ENCODE results near the gene CLK4.

CLK4 gene

DNA sequence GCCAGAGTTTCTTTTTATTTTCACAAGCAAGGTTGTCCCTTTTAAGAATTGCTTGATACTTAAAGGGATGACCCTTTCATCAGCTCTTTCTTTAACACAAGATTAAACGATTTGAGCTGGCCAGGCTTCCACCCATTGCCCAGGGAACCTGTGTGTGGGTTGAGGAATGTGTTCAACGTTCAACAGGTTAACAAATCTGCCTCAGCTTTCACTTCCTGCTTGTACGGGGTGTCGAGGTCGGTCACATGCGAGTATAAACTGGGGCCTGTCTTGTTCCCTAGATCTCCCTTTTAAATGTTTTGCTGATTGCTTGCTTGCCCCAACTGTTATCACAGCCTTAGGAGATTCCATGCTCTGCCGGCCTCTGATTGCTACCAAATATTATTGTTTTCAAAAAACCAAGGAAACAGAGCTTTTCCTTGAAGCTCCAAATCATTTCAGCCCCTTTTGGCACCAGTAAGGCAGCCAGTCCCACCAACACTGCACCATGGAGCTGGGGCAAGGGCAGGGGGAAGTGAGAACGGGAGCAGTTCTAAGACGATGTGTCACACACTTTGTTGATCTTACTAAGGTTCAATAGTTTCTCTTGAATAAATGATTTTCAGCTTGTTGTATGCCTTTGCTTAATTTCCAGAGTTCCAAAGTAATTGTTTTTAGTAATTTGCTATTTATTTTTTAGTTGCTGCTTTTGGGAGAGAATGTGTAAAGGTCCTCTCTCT, 10.7 kb upstream of the CLK4 start:
- no peak for DNase-seq (ENCODE audit: low spot score)

DNA sequence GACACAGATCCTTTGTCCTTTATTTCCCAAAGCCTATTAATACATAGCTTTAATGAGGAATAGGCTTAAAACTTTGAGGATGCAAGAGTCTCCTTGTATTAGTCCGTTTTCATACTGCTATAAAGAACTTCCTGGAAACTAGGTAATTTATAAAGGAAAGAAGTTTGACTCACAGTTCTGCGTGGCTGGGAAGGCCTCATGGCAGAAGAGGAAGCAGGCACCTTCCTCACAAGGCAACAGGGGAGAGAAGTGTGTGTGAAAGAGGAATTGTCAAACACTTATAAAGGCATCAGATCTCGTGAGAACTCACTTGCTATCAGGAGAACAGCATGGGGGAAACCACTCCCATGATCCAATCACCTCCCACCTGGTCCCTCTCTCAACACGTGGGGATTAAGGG, 5.4 kb upstream of the CLK4 start:
- DNase-seq (ENCODE audit: low spot score): no peak

GRCh38 chr5:178630951-178631350, 4.1 kb upstream of the CLK4 start:
- DNase-seq (ENCODE audit: low spot score): no peak

- no peak for DNase-seq (ENCODE audit: low spot score)
Measured at GRCh38 chr5:178630475-178630930, 3.7 kb upstream of the CLK4 start.

- no peak for DNase-seq (ENCODE audit: low spot score)
Measured at GRCh38 chr5:178627259-178627598, 379 bp upstream of the CLK4 start.

DNA sequence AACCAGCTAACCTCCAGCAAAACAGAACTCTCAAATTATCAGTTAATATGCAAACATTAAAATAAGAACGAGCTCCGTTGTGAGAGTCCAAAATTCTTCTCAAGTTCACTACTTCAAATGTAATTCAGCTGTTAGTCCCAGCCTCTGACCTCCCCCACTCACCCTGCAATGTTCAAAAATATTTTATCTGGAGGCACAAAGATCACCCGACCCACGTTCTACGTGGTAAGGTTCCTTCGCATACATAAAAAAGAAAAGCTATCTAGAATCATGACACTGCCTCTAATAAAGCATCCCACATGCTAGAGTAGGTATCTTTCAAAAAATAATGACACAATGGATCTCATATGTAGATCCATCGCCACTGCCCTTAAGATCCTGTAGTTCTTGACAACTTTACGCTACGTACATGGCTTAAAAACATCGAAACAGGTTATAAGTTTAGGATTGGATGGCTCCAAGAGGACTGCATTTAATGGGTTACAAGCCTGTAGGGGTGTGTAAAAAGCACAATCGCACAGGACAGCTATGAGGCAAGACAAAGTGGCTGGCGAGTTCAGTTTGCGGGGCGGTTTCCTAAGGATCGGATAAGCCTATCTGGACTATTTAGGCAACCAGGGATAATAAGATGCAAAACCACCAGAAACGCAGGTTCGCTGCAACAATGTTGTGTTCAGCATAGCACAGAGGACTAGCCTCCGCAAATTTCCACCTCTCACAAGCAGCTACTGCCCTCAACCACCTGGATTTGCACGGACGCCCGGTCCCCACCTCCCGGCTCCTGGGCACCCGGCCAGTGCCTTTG, 969 bp downstream of the CLK4 start:
- peak; percentile 38 for DNase-seq (ENCODE audit: low spot score)

- no peak for DNase-seq (ENCODE audit: low spot score)
Measured at GRCh38 chr5:178624631-178625546, 2.0 kb downstream of the CLK4 start.

DNA sequence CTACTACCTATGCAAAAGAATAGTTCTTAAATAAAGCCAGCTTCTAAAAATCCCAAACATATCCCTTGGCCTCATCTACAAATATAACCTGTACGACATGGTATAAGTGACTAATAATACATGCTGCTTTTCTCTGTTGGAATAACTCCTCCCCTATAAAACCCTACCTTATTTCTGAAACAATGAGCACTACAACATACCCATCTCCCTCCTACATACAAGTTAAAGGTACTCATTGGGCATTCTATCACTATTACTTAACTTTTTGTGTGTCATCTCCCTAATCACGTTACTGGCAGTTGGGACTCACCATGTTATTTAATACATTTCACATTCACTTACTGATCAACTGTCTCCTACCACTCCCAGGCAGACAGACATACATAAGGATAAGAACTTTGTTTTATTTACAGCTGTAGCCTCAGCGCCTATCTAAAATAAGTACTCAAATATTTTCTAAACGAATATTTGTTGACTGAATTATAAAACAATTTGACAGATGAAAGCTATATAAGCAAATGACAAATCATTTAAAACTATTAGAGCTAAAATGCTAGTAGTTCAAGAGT, 4.1 kb downstream of the CLK4 start:
- DNase-seq (ENCODE audit: low spot score): no peak

DNA sequence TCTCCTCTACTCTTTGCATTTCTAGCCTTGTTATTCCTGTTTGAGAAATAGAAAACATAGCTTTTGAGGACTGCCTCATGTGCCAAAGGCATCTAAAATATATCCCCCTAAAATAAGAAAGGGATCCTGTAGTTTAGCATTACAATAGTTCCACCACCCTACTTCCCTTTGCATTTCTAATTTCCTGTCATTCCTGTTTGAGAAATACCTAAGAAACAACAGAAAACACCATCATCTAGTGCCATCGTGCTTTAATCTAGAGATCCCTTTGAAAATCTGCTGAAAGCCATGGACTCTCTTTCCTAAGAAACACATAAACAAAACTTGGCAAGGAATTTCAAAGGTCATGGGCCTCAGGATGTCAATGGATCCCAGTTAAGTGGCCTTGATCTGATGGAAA, 7.5 kb downstream of the CLK4 start:
- no peak for DNase-seq (ENCODE audit: low spot score)

GRCh38 chr5:178612299-178612698, 14.6 kb downstream of the CLK4 start:
- no peak for DNase-seq (ENCODE audit: low spot score)

DNA sequence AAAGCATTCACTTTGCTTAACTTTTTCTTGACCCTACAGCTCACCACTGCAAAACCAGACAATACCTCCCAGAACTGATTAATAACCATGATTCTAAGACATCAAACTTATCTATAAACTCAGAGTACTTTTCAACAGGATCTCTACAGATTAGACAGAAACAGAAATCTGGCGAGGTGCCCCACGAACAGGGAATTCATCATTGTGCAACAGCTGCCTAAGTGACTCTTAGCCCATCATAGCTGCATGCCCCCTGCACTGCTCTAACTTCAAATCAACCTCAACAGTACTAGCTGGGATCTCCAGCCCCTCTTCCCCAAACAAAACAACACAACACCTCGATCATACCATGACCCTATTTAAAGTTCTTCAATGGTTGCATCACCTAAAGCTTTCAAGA, 20.6 kb downstream of the CLK4 start:
- DNase-seq (ENCODE audit: low spot score): peak; percentile 9

DNA sequence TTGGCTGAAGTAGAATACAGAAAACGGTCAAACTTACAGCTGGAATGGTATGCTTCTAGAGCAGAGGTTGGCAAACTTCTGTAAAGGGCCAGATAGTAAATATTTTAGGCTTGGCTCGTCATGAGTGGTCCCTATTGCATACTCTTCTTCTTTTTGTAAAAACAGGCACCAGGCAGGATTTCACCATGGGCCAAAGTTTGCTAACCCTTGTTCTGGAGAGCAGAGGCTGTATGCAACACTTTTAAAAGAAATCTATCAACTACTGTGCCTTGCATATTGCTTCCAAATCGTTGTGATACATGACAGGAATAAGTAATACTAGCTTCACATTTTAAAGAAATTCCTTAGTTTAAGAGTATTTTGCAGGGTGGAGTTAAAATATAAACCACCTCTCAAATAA, 21.1 kb downstream of the CLK4 start:
- DNase-seq (ENCODE audit: low spot score): no peak

GRCh38 chr5:178602752-178603151, 24.1 kb downstream of the CLK4 start:
- peak; percentile 34 for DNase-seq (ENCODE audit: low spot score)

GRCh38 chr5:178595750-178596149, 31.1 kb downstream of the CLK4 start:
- no peak for DNase-seq (ENCODE audit: low spot score)

DNA sequence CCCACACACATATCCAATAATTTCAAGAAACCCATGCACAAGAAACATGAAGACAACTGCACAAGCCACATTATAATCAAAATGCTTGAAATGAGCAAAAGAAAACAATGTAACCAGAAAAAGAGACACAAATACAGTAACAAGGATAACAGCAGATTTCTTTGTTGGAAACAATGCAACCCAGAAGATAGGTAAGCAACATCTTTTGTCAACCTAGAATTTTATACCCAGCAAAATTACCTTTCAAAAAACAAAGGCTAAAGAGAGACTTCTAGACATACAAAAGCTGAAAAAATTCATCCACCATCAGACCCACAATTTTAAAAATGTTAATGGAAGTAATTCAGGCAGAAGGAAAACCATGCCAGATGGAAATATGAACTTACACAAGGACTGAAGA, 31.7 kb downstream of the CLK4 start:
- DNase-seq (ENCODE audit: low spot score): no peak

DNA sequence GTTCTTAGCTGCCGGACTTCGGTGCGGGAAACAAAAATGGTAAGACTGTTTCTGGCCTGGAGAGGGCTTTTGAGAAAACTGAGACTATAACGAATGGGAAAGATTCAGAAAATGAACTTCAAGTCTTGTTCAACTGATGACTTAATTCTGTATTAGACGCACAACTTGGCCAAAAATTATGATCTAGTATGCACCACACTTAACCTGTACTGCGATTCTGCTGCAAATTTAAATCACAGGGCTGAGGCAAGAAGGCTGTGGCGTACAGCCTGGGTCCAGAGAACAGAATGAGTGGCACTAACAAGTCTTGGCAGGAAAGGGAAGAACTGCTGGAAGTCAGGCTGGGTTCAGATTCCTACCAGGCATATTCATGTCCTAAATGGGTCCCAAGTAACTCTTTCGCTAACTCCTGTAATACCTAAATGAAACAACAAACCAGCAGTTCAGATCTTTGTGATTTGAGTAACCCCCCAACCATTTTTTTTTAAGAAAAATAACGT, 35.9 kb downstream of the CLK4 start:
- DNase-seq (ENCODE audit: low spot score): peak; percentile 67

DNA sequence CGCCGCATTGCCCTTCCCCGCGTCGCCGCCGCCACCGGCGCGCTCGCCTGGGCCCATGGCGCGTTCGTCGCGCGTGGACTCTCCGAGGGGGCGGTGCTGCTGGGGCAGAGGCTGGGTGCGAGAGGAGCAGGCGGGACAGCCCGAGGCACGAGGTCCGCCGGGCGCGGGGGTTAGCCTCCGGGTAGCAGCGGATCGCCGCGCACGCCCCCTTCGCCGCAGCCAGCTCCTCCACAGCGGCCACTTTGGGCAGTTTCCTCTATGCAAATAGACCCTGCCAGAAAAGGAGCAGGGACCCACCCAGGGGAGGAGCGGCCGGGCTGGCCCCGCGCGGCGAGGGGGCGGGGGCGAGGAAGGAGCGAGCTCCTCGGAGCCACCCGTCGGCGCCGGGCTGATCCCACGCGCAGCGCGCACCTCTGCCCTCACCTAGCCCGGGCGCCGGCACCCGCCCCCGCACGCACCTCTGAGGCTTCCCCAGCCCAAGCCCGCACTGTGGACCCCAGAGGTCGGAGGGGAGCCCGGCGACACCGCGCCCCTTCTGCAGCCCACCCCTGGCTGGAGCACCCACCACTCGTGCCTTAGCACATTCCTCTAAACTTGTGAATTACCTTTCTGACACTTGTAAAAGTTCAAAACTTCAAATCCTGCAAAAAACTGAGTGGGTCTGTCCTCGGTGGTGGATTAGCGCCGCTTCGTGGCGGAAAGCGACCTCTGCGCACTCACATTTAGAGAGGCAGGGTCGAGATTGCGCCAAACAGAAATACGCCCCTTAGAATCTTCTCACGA, 36.5 kb downstream of the CLK4 start, which contains the start of gene COL23A1:
COL23A1 (minus strand) TSS at position 253 of the 783 bp plus-strand sequence.
- DNase-seq (ENCODE audit: low spot score): peak; percentile 67

GRCh38 chr5:178589180-178590140, 37.4 kb downstream of the CLK4 start:
- DNase-seq (ENCODE audit: low spot score): peak; percentile 75

DNA sequence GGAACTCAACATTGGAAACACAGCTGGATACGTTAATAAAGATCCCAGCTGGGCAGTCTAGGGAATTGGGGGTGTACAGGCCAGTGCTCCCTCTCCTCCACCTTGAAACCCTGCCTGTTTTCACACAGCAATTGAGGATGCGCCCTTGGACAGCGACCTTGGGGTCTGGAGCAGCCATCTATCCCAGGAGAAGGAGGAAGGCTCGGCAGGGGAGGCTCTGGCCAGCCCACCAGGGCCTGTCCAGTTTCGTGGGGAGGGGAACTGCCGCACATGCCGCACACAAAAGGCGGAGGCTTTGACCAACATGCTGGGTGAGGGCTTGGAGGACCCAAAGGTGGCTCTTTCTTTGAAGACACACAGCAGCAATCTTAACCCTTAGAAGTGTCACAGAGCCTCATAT, 38.1 kb downstream of the CLK4 start:
- DNase-seq (ENCODE audit: low spot score): no peak
